ENCODE data around the gene ZNF410. TPM values are rescaled to one million over a fixed set of nuclear protein-coding genes. Genes with fewer than 3 reads are reported as not detected.
"Not testable (repeated sequence)": the region's sequence is repeated elsewhere in the genome, so short reads cannot be mapped to it uniquely, and the experiment has no call there.

ZNF410 gene
- total RNA-seq, 1 donor from 2014 or later: 39.0 TPM

GRCh38 chr14:73916324-73916723 is 29.7 kb downstream of the ZNF410 start:
- Mint-ChIP-seq H3K9me3 (ENCODE audit: unreplicated experiment) (no peaks in the 10 kb centered on the region), H3K4me3 (ENCODE audit: unreplicated experiment) (no peak overlapping the region), H3K4me1 (ENCODE audit: unreplicated experiment) (no peaks in the 10 kb centered on the region), H3K27me3 (ENCODE audit: unreplicated experiment) (no peaks in the 10 kb centered on the region), H3K27ac (ENCODE audit: unreplicated experiment) (no peak overlapping the region), H3K36me3 (ENCODE audit: low read depth, unreplicated experiment) (peaks cover 28% of the 10 kb centered on the region)
- DNase-seq (ENCODE audit: low spot score): no peak
- no peak for TF ChIP-seq CTCF (IDR thresholded peaks at IDR 0.05; ENCODE audit: unreplicated experiment)

- not testable (repeated sequence) for H3K9me3 Mint-ChIP-seq (ENCODE audit: unreplicated experiment); H3K27ac Mint-ChIP-seq (ENCODE audit: unreplicated experiment); H3K27me3 Mint-ChIP-seq (ENCODE audit: unreplicated experiment); H3K4me3 Mint-ChIP-seq (ENCODE audit: unreplicated experiment); H3K4me1 Mint-ChIP-seq (ENCODE audit: unreplicated experiment); DNase-seq (ENCODE audit: low spot score)
- peaks cover 16% of the 10 kb centered on the region for H3K36me3 Mint-ChIP-seq (ENCODE audit: low read depth, unreplicated experiment)
These were observed 32.8 kb downstream of the ZNF410 start for GRCh38 chr14:73919457-73919856.

- no peak overlapping the region for H3K27ac Mint-ChIP-seq (ENCODE audit: unreplicated experiment)
- TF ChIP-seq CTCF (IDR thresholded peaks at IDR 0.05; ENCODE audit: unreplicated experiment): no peak
- H3K36me3 Mint-ChIP-seq (ENCODE audit: low read depth, unreplicated experiment): peaks cover 28% of the 10 kb centered on the region
- peaks cover 2% of the 10 kb centered on the region for H3K4me1 Mint-ChIP-seq (ENCODE audit: unreplicated experiment)
- H3K27me3 Mint-ChIP-seq (ENCODE audit: unreplicated experiment): no peaks in the 10 kb centered on the region
- no peaks in the 10 kb centered on the region for H3K9me3 Mint-ChIP-seq (ENCODE audit: unreplicated experiment)
- H3K4me3 Mint-ChIP-seq (ENCODE audit: unreplicated experiment): no peak overlapping the region
- no peak for DNase-seq (ENCODE audit: low spot score)
These were observed 37.7 kb downstream of the ZNF410 start for GRCh38 chr14:73924337-73924736.

- H3K27ac Mint-ChIP-seq (ENCODE audit: unreplicated experiment): no peak overlapping the region
- no peaks in the 10 kb centered on the region for H3K9me3 Mint-ChIP-seq (ENCODE audit: unreplicated experiment)
- TF ChIP-seq CTCF (IDR thresholded peaks at IDR 0.05; ENCODE audit: unreplicated experiment): peak; percentile 65
- H3K36me3 Mint-ChIP-seq (ENCODE audit: low read depth, unreplicated experiment): peaks cover 11% of the 10 kb centered on the region
- no peaks in the 10 kb centered on the region for H3K27me3 Mint-ChIP-seq (ENCODE audit: unreplicated experiment)
- no peak for DNase-seq (ENCODE audit: low spot score)
- H3K4me1 Mint-ChIP-seq (ENCODE audit: unreplicated experiment): no peaks in the 10 kb centered on the region
- H3K4me3 Mint-ChIP-seq (ENCODE audit: unreplicated experiment): no peak overlapping the region
These were observed 49.0 kb downstream of the ZNF410 start for GRCh38 chr14:73935666-73936065.

- no peak overlapping the region for H3K4me3 Mint-ChIP-seq (ENCODE audit: unreplicated experiment)
- H3K27me3 Mint-ChIP-seq (ENCODE audit: unreplicated experiment): no peaks in the 10 kb centered on the region
- no peak for DNase-seq (ENCODE audit: low spot score)
- no peaks in the 10 kb centered on the region for H3K4me1 Mint-ChIP-seq (ENCODE audit: unreplicated experiment)
- no peaks in the 10 kb centered on the region for H3K9me3 Mint-ChIP-seq (ENCODE audit: unreplicated experiment)
- H3K27ac Mint-ChIP-seq (ENCODE audit: unreplicated experiment): no peak overlapping the region
- H3K36me3 Mint-ChIP-seq (ENCODE audit: low read depth, unreplicated experiment): peaks cover 7% of the 10 kb centered on the region
- no peak for TF ChIP-seq CTCF (IDR thresholded peaks at IDR 0.05; ENCODE audit: unreplicated experiment)
These were observed 49.9 kb downstream of the ZNF410 start for GRCh38 chr14:73936548-73936947.

- Mint-ChIP-seq H3K4me3 (ENCODE audit: unreplicated experiment) (no peak overlapping the region), H3K4me1 (ENCODE audit: unreplicated experiment) (no peaks in the 10 kb centered on the region), H3K9me3 (ENCODE audit: unreplicated experiment) (no peaks in the 10 kb centered on the region), H3K27me3 (ENCODE audit: unreplicated experiment) (peaks cover 2% of the 10 kb centered on the region), H3K36me3 (ENCODE audit: low read depth, unreplicated experiment) (peaks cover 7% of the 10 kb centered on the region), H3K27ac (ENCODE audit: unreplicated experiment) (no peak overlapping the region)
- TF ChIP-seq CTCF (IDR thresholded peaks at IDR 0.05; ENCODE audit: unreplicated experiment): no peak
- DNase-seq (ENCODE audit: low spot score): no peak
These were observed 50.4 kb downstream of the ZNF410 start for GRCh38 chr14:73937012-73937411.
